Retinal pigment epithelial cell (primary cell): ENCODE results near the gene ZNF507.
A peak's percentile ranks its signal among the peaks of the same experiment; 100 is the strongest.
"Not testable (repeated sequence)": the region's sequence is repeated elsewhere in the genome, so short reads cannot be mapped to it uniquely, and the experiment has no call there.

Source experiments
- DNase-seq: peaks from one replicate; pipeline ENCODE4 v3.0.0-alpha.2; 2010; ENCODE audit warnings: low read depth
- H3K4me3 ChIP-seq: 2 replicates; pipeline ENCODE4 v1.5.1; 2011; ENCODE audit warnings: mild to moderate bottlenecking, low read length, control low read depth, moderate library complexity
- TF ChIP-seq, protein P1 (sequence below): conservative IDR thresholded peaks from 2 replicates; pipeline ENCODE4 v1.5.1; 2011; ENCODE audit warnings: low read depth, low read length, control low read depth, inconsistent platforms

ZNF507 gene

GRCh38 chr19:32377088-32377487 is 31.7 kb downstream of the ZNF507 start:
- not testable (repeated sequence) for DNase-seq, H3K4me3 ChIP-seq
- TF ChIP-seq, protein P1, sequence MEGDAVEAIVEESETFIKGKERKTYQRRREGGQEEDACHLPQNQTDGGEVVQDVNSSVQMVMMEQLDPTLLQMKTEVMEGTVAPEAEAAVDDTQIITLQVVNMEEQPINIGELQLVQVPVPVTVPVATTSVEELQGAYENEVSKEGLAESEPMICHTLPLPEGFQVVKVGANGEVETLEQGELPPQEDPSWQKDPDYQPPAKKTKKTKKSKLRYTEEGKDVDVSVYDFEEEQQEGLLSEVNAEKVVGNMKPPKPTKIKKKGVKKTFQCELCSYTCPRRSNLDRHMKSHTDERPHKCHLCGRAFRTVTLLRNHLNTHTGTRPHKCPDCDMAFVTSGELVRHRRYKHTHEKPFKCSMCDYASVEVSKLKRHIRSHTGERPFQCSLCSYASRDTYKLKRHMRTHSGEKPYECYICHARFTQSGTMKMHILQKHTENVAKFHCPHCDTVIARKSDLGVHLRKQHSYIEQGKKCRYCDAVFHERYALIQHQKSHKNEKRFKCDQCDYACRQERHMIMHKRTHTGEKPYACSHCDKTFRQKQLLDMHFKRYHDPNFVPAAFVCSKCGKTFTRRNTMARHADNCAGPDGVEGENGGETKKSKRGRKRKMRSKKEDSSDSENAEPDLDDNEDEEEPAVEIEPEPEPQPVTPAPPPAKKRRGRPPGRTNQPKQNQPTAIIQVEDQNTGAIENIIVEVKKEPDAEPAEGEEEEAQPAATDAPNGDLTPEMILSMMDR, result peak; percentile 40

DNA sequence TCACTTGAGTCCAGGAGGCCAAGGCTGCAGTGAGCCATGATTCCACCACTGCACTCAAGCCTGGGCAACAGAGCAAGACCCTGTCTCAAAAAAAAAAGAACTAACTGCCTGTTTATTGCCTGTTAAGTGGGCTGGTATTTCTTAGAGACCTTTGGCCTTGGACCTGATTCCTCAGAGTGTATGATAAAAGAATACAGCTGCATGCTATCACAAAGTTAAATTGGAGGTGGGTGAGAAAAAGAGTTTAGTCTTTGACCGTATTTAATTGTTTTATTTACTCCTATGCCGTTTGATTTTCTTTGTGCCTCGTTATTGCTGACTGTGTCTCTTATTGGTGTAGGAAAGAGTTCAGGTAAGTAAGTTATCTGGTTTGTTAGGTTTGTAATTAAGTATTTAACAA is 34.9 kb downstream of the ZNF507 start:
- H3K4me3 ChIP-seq, result no peak overlapping the region
- no peak for DNase-seq
- TF ChIP-seq, protein P1, result no peak

- TF ChIP-seq, protein P1, result no peak
- no peak for DNase-seq
- H3K4me3 ChIP-seq, result no peak overlapping the region
Observed at GRCh38 chr19:32387701-32388392, 42.4 kb downstream of the ZNF507 start.

DNA sequence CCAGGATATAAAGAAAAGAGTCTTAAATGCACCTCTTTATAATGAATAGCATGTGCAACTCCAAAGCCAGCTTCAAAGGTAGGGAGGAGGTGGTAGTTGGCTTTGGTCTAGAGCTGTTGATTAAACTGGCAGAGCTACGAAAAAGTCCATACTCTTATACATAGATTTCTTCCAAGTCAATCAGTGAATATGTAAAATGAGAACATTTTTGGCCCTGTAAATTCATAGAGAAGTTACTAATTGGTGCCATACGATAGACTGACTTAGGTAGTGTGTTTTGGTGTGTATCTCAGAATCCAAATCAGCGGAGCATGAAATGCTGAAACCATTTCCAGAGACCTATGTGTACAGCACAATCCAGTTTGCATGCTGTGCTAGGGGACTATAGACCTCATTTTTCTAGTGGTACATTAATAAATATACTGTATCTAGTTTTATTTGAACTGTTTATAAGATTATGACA is 43.0 kb downstream of the ZNF507 start:
- TF ChIP-seq, protein P1, result no peak
- DNase-seq, result no peak
- no peak overlapping the region for H3K4me3 ChIP-seq

GRCh38 chr19:32392901-32393300 is 47.5 kb downstream of the ZNF507 start:
- no peak overlapping the region for H3K4me3 ChIP-seq
- no peak for DNase-seq
- TF ChIP-seq, protein P1, result no peak

DNA sequence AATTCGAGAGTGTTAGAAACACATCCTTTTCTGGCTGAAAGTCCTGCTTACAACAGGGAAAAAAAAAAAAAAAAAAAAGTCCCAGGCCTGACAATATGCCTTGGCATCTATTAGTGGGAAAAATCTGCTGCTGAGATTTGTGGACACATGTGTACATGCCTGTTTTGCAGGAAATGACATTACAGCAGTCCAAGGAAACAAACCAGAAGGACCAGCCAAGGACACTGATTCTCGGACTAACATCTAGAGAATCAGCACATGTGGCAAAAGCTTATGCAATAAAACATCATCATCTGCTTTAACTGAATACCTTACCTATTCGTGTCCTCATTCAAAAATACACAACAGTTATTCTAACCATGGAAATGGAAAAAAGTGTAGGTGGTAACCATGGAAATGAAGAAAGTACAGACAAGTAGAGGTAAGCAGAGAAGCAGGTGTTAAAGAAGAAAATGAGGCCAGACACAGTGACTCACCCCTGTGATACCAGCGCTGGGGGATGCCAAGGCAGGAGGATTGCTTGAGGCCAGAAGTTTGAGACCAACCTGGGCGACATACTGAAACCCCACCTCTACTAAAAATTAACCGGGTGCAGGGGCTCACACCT is 50.7 kb downstream of the ZNF507 start:
- no peak for DNase-seq
- no peak overlapping the region for H3K4me3 ChIP-seq
- TF ChIP-seq, protein P1, result no peak

DNA sequence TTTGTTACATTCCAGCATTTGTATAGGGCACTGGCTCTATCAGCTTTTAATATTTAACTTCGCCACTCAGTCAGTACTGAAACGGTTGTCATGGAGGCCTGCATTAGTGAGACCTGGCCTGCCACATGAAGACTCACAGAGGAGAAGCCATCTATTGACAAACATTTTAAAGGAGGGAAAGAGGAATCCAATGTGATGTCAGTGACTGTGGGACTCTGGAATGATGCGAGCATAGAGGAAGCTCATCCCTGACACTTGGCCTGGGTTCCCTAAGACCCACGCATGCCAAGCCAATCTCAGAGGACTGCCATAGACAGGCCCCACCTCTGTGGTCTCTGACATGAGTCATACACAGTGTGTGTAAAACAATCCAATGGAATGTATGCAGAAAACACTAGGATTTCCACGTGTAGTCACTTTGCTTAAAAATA is 52.3 kb downstream of the ZNF507 start:
- DNase-seq, result no peak
- TF ChIP-seq, protein P1, result no peak
- no peak overlapping the region for H3K4me3 ChIP-seq
